CD4-positive, alpha-beta T cell treated with Interleukin-17A for 1 hour (primary cell): ENCODE measurements around the gene RND3.

Source experiments
- DNase-seq: peaks from one replicate; pipeline ENCODE4 v3.0.0-alpha.2; 2020

Gene RND3, protein sequence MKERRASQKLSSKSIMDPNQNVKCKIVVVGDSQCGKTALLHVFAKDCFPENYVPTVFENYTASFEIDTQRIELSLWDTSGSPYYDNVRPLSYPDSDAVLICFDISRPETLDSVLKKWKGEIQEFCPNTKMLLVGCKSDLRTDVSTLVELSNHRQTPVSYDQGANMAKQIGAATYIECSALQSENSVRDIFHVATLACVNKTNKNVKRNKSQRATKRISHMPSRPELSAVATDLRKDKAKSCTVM

DNA sequence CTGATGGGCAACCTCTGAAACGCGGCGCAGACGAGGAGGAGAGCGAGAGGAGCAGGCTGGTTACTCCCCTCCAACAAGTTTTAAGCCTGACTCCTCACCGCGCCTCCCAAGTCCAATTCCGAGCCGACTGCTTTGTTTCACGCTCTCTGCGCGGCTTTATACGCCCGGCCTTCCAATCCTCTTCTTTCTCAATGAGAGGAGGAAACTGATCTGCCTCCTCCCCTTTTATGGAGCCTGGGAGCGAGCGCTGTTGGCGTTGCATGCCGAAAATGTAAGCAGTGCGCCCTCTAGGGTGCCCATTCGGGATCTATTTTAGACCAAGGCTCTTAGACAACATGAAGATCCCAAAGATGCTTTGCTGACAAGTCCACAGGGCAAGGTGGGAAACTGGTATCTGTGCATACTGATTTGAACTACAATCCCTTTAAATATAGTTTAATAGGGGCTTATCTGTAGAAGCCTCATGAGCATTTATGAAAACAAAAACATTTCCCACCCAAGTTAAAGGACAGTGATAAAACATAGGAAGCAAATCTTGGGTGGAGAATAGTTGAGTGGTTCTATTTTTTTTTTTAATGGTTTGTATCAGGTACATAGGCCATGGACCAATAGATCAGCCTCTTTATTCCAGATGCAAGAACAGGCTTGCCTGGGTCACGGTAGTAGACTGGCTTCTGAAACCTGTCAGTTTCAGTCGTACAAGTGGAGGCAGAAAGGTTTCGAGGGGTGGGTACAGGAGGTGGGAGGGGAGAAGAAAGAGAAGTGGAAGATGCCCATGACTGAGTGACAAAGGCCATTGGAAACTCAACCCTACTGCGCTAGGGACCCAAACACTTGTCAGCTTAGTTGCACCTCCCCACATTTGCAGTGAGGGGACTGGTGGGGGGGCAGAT is at the start of gene RND3:
Gene RND3 (minus strand): TSS at position 131 of the 893 bp plus-strand sequence. CDS start 250 bp downstream, outside the sequence.
- DNase-seq, result peak; percentile 4

DNA sequence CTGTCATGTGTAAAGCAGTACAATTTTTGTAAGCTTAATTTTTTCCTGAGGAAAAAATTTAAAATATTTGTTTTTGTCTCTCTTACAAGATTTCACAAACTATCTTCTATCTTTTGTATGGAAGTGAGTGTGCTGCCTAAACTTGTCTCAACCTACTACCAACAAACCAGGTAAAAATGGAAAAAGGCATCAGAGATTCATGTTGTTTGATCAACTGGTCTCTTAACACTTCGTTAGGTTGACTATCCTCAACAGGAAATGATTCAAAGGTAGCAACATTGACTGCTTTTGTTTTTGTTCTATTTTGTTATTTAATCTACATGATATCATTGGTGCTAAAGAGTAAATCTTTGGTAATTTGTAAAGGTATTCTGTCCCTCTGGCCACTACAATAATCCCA is 47.7 kb upstream of the RND3 start:
- no peak for DNase-seq

DNA sequence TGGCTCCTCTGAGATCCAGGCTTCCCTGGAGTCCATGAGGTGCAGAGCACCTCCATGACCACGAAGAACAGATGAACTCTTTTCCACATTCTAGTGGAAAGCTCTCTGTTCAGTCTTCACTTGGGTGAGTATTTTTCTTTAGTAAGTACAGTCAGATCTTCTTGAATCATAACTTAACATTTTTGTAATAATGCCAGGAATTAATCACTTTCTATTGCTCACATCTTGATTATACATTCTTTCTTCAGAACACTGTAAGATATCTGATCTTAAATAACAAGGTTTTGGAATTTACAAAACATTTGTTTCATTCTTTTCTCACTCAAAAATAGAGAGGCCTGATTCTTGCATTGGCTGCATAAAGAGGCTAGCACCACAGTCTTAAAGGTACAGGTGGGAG is 45.4 kb upstream of the RND3 start:
- DNase-seq, result no peak

- DNase-seq, result no peak
Observed at GRCh38 chr2:150532020-150532419, 44.6 kb upstream of the RND3 start.

- DNase-seq, result no peak
Observed at GRCh38 chr2:150531591-150531990, 44.1 kb upstream of the RND3 start.

GRCh38 chr2:150530168-150530567 is 42.7 kb upstream of the RND3 start:
- no peak for DNase-seq

GRCh38 chr2:150528861-150529801 is 41.7 kb upstream of the RND3 start:
- DNase-seq, result no peak

DNA sequence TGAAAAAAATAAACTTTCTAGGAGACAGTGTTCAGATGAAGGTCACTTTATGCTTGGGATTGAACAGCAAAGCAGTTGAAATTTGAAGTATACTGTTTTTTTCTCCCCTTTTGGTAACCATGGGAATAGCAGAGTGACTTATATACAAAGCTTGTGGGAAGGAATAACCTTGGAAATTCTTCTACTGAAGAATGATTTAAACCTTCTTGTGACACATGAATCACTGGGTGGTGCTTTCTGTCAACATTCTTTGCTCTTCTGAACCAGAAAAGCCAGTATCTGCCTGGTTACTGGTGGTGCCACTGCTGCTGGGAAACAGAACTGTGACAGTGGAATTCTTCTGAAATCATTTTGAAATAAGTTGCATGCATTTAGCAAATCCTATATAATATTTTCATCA is 39.4 kb upstream of the RND3 start:
- no peak for DNase-seq

DNA sequence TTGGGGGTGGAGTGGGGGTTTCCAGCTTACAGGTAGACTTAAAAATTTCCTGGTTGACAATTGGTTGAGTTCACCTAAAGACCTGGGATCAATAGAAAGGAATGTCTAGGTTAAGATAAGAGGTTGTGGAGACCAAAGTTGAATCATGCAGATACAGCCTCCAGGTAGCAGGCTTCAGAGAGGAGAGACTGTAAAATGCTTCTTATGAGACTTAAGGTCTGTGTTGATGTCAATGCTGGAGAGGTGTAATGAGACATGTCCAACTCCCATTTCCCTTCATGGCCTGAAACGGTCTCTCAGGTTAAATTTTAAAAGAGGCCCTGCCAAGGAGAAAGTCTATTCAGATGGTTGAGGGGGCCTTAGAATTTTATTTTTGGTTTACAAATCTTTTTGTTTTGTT is 38.5 kb upstream of the RND3 start:
- no peak for DNase-seq

GRCh38 chr2:150522269-150522668 is 34.8 kb upstream of the RND3 start:
- DNase-seq, result no peak

- no peak for DNase-seq
Observed at GRCh38 chr2:150520887-150521664, 33.6 kb upstream of the RND3 start.

- DNase-seq, result no peak
Observed at GRCh38 chr2:150520033-150520432, 32.6 kb upstream of the RND3 start.

DNA sequence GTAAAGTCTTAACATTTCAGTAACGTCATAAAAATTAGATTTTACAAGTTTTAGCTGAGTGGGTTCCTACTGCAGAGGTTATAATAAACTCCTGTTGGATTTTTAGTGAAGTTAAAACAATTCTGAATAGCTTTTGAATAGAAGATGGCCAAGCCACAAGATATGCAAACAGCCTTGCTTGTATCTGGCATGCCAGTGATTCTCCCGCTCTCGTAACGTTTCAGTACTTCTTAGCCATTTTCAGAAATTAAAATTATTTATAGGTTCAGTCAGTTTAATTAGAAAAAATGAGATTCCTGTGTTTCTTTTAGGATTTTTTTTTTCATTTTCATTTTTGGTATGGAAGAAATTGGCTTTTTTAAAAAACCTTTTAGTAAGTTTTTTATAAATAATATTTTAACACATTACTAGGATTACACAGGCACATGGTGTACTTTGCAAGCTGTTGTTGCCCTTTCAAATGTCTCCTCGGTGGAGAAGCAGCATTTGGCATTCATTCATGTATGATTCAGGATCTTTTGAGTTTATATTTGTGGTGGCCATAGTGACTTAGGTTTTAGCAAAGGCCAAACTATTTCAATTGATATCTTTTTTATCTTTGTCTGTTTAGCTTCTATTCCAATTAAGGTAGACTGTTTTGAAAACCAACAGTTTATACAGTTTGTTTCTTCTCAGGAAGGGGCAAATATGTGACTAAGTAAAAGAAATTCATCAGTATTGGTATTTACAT is 30.6 kb upstream of the RND3 start:
- DNase-seq, result no peak

DNA sequence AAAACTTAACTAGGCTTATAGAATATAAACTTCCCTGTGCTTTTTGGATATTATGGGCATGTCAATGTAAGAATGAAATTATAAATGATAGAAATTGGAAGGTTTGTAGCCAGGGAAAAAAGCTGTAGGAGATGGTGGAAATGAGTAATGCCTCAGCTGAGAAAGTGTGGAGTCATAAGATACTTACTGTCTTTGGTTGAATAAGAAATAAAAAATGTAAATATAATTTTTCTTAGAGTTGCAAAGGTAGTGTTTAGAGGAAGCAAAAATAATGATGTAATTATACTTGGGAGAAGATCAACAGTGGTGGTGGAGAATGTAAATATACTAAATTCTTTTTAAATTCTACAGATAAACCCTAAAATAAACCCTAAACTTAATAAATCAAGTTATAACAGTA is 26.2 kb upstream of the RND3 start:
- DNase-seq, result no peak

GRCh38 chr2:150508497-150509137 is 21.1 kb upstream of the RND3 start:
- DNase-seq, result no peak

GRCh38 chr2:150507071-150507470 is 19.6 kb upstream of the RND3 start:
- no peak for DNase-seq

DNA sequence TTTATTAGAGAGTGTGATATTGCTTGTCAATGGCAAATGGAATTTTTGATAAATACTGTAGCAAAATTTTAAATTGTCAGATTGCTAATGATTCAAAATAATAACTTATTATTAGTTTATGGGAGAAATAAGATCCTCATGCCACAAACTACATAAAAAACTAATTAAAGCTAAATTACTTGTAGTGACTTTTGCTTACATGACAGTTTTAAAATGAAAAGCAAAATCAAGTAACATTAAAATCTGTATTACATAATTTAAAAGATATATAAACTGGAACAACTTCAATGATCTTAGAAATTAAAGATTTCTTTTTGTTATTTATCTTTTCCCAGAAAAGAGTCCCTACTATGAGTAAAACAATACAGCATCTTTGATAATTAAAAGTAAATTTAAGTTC is 17.7 kb upstream of the RND3 start:
- no peak for DNase-seq

DNA sequence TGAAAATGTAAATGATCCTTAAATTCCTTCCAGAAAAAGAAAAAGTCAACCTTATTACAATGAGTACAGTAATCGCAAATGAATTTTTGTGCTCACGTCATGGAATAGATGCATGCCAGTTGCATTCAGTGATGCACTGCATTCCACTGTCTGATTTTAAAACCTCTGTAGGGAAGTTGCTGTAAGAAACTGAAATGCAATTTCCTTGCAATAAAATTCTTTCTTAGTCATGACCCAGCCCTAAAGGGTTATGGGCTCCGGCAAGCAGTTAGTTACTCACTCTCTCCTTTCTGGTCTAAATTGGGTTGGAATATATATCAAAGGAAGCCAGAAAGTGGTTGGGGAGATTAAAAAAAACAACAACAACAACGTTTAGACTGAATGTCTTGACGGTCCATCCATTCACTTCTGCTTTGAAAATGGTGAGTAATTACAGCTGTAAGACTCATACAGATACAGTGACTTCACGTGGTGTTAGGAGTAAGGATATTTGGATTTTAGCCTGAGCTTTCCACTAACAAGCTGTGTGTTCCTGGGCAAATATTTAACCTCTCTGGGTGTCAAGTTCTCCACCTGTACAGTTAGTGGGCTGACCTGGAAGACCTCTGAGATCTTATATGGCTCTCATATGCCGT is 8.6 kb upstream of the RND3 start:
- no peak for DNase-seq

GRCh38 chr2:150495001-150495400 is 7.5 kb upstream of the RND3 start:
- no peak for DNase-seq

GRCh38 chr2:150494234-150494945 is 6.9 kb upstream of the RND3 start:
- no peak for DNase-seq
